B cell (primary cell): ENCODE data around the gene NKAIN2. TPM values are rescaled to one million over a fixed set of nuclear protein-coding genes. Genes with fewer than 3 reads are reported as not detected.
"Not testable (repeated sequence)": the region's sequence is repeated elsewhere in the genome, so short reads cannot be mapped to it uniquely, and the experiment has no call there.

Source experiments
- ATAC-seq: fragments of 200-7000 bp; cut with Tn5 transposase; one replicate; pipeline ENCODE4 v1.10.0; 2021; ENCODE audit warnings: low read depth, mild to moderate bottlenecking, moderate number of reproducible peaks, moderate library complexity
- CTCF ChIA-PET: fragments of 350-600 bp; sonication (Branson Sonifier 250); formaldehyde crosslinking; loops from one replicate; lab custom pipeline; 2021; ENCODE audit warnings: antibody characterized with exemption, inconsistent platforms; lab: Charles Lee
- POLR2A ChIA-PET: fragments of 350-600 bp; sonication (Branson Sonifier 250); formaldehyde crosslinking; loops from one replicate; lab custom pipeline; 2021; ENCODE audit warnings: antibody characterized with exemption; lab: Charles Lee
- DNase-seq: peaks from one replicate; pipeline ENCODE4 v3.0.0; 2013
- H2AFZ ChIP-seq: 2 replicates; pipeline ENCODE4 v1.6.1; 2012; ENCODE audit warnings: mild to moderate bottlenecking, low read depth, low read length; ENCODE audit not compliant: insufficient read depth, poor library complexity, severe bottlenecking
- H3K27ac ChIP-seq, 2 donors: 1 replicate in 1 of 2; 2 replicates in 1 of 2; pipeline ENCODE4 v1.5.1; 2012 to 2013; ENCODE audit warnings: low read length in 2 of 2, mild to moderate bottlenecking in 2 of 2, moderate library complexity in 1 of 2
- H3K27me3 ChIP-seq, 4 experiments: fragments of 200-600 bp in 1 of 4; sonication (generic) in 1 of 4; replicated peaks in 1 of 4; 1 replicate in 2 of 4; 2 replicates in 2 of 4; pipeline versions ENCODE4 v1.6.1 to v1.7.0; 2013 to 2016; ENCODE audit warnings: low read length in 3 of 4, mild to moderate bottlenecking in 2 of 4, mixed read lengths in 1 of 4, moderate library complexity in 1 of 4; ENCODE audit not compliant: insufficient read depth in 4 of 4, control insufficient read depth in 3 of 4; ENCODE audit errors: control extremely low read depth in 1 of 4
- H3K36me3 ChIP-seq, 2 experiments: replicated peaks in 1 of 2; 1 replicate in 1 of 2; 2 replicates in 1 of 2; pipeline versions ENCODE4 v1.6.1 to v1.7.1; 2013; ENCODE audit warnings: low read length in 1 of 2; ENCODE audit not compliant: insufficient read depth in 2 of 2, control insufficient read depth in 1 of 2; ENCODE audit errors: control extremely low read depth in 1 of 2, extremely low read depth in 1 of 2
- H3K4me1 ChIP-seq, 2 donors: fragments of 200-600 bp in 1 of 2; sonication (generic) in 1 of 2; 1 replicate in 1 of 2; 2 replicates in 1 of 2; pipeline versions ENCODE4 v1.5.1 to v1.6.1; 2013 to 2017; ENCODE audit warnings: low read length in 2 of 2; ENCODE audit not compliant: control insufficient read depth in 2 of 2, insufficient read depth in 2 of 2
- H3K4me2 ChIP-seq: replicated peaks from 2 replicates; pipeline ENCODE3; 2012; ENCODE audit warnings: mild to moderate bottlenecking, low read depth, low read length; ENCODE audit not compliant: poor library complexity, severe bottlenecking
- H3K4me3 ChIP-seq, 5 experiments: fragments of 200-600 bp in 1 of 5; sonication (generic) in 1 of 5; 1 replicate in 3 of 5; 2 replicates in 2 of 5; pipeline versions ENCODE4 v1.5.1 to v1.7.0; 2011 to 2016; ENCODE audit warnings: low read length in 4 of 5, mild to moderate bottlenecking in 4 of 5, low read depth in 2 of 5, control low read depth in 1 of 5, moderate library complexity in 1 of 5; ENCODE audit not compliant: insufficient read depth in 1 of 5; ENCODE audit errors: control extremely low read depth in 1 of 5, extremely low read depth in 1 of 5
- H3K79me2 ChIP-seq: fragments of 200-600 bp; sonication (generic); one replicate; pipeline ENCODE4 v1.6.0; 2016; ENCODE audit warnings: low read length; ENCODE audit not compliant: control insufficient read depth, insufficient read depth
- H3K9ac ChIP-seq: fragments of 200-600 bp; sonication (generic); 2 replicates; pipeline ENCODE4 v1.6.1; 2017; ENCODE audit warnings: mild to moderate bottlenecking, low read length, moderate library complexity
- H3K9me3 ChIP-seq, 3 donors: one replicate each; pipeline versions ENCODE4 v1.6.1 to v1.7.1; 2013; ENCODE audit warnings: low read length in 2 of 3; ENCODE audit not compliant: control insufficient read depth in 2 of 3, insufficient read depth in 1 of 3; ENCODE audit errors: control extremely low read depth in 1 of 3
- H4K20me1 ChIP-seq: 2 replicates; pipeline ENCODE4 v1.6.0; 2012; ENCODE audit warnings: mild to moderate bottlenecking, low read length; ENCODE audit not compliant: insufficient read depth, control insufficient read depth, poor library complexity, severe bottlenecking
- H3K27ac Mint-ChIP-seq: one replicate; pipeline ENCODE4 v1.8.0; 2021; ENCODE audit warnings: mixed read lengths
- H3K27me3 Mint-ChIP-seq: one replicate; pipeline ENCODE4 v1.8.0; 2021; ENCODE audit warnings: mixed read lengths
- H3K4me1 Mint-ChIP-seq: one replicate; pipeline ENCODE4 v1.8.0; 2021; ENCODE audit warnings: mixed read lengths
- H3K4me3 Mint-ChIP-seq: one replicate; pipeline ENCODE4 v1.8.0; 2021; ENCODE audit warnings: mixed read lengths
- H3K9me3 Mint-ChIP-seq: one replicate; pipeline ENCODE4 v1.8.0; 2022; ENCODE audit warnings: mixed read lengths; ENCODE audit not compliant: insufficient read depth
- CTCF ChIP-seq: fragments of 200-600 bp; IDR thresholded peaks from one replicate; pipeline ENCODE4 v1.8.0; 2022; ENCODE audit warnings: antibody characterized with exemption, mild to moderate bottlenecking
- EZH2 ChIP-seq: IDR thresholded peaks from 2 replicates; pipeline ENCODE4 v1.6.1; 2012; ENCODE audit warnings: borderline replicate concordance, low read depth, mild to moderate bottlenecking, moderate library complexity, low read length; ENCODE audit not compliant: insufficient read depth, poor library complexity, severe bottlenecking
- WGBS: methylation state at CpG from one replicate; pipeline ENCODE4 v1.1.5; 2013; ENCODE audit warnings: missing lambda C conversion rate; ENCODE audit not compliant: insufficient coverage; 5-methylcytosine and 5-hydroxymethylcytosine counted together
- intact Hi-C: fragments of 100-400 bp; cut with micrococcal nuclease; formaldehyde crosslinking; loops from one replicate; pipeline ENCODE4 v1.10.0; 2022
- polyA plus RNA-seq: library from polyadenylated mRNA; depleted of rRNA; stranded (reverse); fragments of >200 nt; gene quantifications from 2 replicates; pipeline ENCODE4 v1.2.3, GENCODE V29; 2012
- total RNA-seq, 2 donors: library from RNA; stranded (reverse); fragments of 120-200 nt in 1 of 2; gene quantifications; 1 replicate in 1 of 2; 2 replicates in 1 of 2; pipeline versions ENCODE4 v1.2.3 to v1.2.4, GENCODE V29; 2013 to 2022

The NKAIN2 gene
- total and polyA plus RNA-seq, 2 donors (not counting 1 experiment from before 2014, with no cell fraction given), result not detected

- no CpG with 5 or more reads among the region's 5 CpGs for WGBS
These were observed 536.1 kb downstream of the NKAIN2 start for GRCh38 chr6:124339610-124340334.

GRCh38 chr6:124348339-124348738 is 544.7 kb downstream of the NKAIN2 start:
- intact Hi-C loops, H3K4me2 ChIP-seq, H3K36me3 ChIP-seq, H4K20me1 ChIP-seq, H3K9me3 Mint-ChIP-seq, H3K27ac Mint-ChIP-seq, H3K9ac ChIP-seq, H3K27ac ChIP-seq, POLR2A ChIA-PET, H3K27me3 Mint-ChIP-seq, DNase-seq, H3K9me3 ChIP-seq, H3K27me3 ChIP-seq, ATAC-seq, H3K4me1 Mint-ChIP-seq, H3K79me2 ChIP-seq, CTCF ChIA-PET, H3K4me3 Mint-ChIP-seq, H3K4me1 ChIP-seq, H3K4me3 ChIP-seq, H2AFZ ChIP-seq: not testable (repeated sequence)
- WGBS, result 97% methylated on average over 4 of the region's 6 CpGs

More at GRCh38 chr6:124339610-124340334, 536.1 kb downstream of the NKAIN2 start:
- H3K4me1 ChIP-seq, result no peaks in the 10 kb centered on the region
- ATAC-seq (no peak), DNase-seq (no peak)
- H3K27me3 ChIP-seq, result no peaks in the 10 kb centered on the region
- Mint-ChIP-seq H3K4me1 (no peaks in the 10 kb centered on the region), H3K4me3 (no peak overlapping the region), H3K9me3 (peaks cover 2% of the 10 kb centered on the region), H3K27me3 (no peaks in the 10 kb centered on the region), H3K27ac (no peak overlapping the region)
- no peaks in the 10 kb centered on the region for H3K36me3 ChIP-seq
- H3K4me2 ChIP-seq, result no peak overlapping the region
- H4K20me1 ChIP-seq, result no peaks in the 10 kb centered on the region
- no peak overlapping the region for H3K4me3 ChIP-seq
- no peaks in the 10 kb centered on the region for H3K9me3 ChIP-seq
- no peak for TF ChIP-seq CTCF
- no peak for TF ChIP-seq EZH2
- intact Hi-C loops, result no loop called here
- POLR2A ChIA-PET, result no interaction called here
- CTCF ChIA-PET, result no interaction called here
- H3K79me2 ChIP-seq, result no peaks in the 10 kb centered on the region
- no peak overlapping the region for H3K27ac ChIP-seq
- no peak overlapping the region for H2AFZ ChIP-seq
- no peak overlapping the region for H3K9ac ChIP-seq
